ENCODE measurements around the gene LRRC32.
A peak's percentile ranks its signal among the peaks of the same experiment; 100 is the strongest.

The LRRC32 gene, protein sequence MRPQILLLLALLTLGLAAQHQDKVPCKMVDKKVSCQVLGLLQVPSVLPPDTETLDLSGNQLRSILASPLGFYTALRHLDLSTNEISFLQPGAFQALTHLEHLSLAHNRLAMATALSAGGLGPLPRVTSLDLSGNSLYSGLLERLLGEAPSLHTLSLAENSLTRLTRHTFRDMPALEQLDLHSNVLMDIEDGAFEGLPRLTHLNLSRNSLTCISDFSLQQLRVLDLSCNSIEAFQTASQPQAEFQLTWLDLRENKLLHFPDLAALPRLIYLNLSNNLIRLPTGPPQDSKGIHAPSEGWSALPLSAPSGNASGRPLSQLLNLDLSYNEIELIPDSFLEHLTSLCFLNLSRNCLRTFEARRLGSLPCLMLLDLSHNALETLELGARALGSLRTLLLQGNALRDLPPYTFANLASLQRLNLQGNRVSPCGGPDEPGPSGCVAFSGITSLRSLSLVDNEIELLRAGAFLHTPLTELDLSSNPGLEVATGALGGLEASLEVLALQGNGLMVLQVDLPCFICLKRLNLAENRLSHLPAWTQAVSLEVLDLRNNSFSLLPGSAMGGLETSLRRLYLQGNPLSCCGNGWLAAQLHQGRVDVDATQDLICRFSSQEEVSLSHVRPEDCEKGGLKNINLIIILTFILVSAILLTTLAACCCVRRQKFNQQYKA

DNA sequence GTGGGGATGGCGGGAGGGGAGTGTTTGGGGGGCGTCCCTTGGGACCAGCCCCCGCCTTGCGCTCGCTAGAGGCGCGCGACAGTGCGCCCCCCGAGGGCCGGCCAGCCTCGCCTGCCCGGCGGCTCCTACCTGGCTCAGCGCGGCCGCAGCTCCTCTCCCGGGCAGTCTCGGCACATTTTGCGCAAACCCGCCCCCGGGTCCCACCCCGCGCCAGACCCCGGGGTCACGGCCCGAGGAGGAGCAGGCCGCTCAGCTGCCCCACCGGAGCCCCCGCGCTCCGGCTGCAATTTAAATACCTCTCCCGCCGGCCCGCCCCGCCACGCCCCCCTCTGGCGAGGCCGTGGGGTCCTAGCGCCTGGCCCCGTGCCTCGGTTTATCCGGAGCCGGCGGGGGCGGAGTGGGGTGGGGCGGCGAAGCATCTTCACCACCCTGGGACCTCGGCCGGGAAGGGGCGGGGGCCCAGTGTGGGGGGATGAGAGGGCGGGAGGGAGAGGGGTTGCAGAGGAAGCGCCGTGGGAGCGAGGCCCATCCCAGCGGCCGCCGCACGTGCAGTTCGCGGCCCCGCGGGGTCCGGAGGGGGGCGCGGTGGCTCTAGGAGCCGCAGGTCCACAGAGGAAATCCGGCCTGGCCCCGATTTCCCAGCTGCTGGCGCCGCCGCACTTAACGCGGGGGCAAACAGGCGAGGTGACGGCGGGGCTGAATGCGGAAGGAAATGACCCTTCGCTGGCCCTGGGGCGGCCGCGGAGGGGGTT is at the start of gene LRRC32:
Gene LRRC32, minus strand, starts transcription at position 263 of the 752 bp plus-strand sequence. CDS start 4,793 bp downstream, outside the sequence.
- DNase-seq, result peak; percentile 41

DNA sequence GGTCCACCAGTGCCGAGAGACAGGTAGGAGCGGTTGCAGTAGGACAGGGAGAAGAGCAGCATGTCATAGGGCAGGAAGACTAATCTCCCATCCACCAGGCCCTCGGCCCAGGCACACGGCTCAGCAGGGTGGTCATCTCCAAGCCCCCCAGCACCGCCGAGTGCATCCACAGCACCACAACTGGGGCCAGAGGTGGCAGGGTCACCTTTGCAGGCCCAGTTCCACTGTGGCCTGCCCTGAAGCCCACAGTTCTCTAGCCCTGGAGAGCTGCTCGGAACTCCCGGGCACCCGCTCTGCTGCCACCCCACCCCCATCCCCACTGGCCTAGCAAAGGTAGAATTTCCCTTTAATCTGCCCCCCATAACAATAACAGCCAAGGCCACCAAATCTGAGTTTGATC is 49.1 kb upstream of the LRRC32 start:
- DNase-seq, result no peak

DNA sequence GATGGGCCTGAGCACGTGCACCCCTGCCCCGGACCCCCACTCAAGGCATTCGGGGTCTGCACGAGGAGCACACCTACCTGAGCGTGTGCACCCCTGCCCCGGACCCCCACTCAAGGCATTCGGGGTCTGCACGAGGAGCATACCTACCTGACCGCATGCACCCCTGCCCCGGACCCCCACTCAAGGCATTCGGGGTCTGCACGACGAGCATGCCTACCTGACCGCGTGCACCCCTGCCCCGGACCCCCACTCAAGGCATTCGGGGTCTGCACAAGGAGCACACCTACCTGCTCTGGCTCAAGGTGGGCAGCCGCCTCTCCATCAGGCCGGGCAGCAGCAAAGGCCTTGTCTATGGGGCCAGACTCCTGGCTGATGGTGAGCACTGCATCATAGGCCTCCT is 48.7 kb upstream of the LRRC32 start:
- DNase-seq, result no peak

DNA sequence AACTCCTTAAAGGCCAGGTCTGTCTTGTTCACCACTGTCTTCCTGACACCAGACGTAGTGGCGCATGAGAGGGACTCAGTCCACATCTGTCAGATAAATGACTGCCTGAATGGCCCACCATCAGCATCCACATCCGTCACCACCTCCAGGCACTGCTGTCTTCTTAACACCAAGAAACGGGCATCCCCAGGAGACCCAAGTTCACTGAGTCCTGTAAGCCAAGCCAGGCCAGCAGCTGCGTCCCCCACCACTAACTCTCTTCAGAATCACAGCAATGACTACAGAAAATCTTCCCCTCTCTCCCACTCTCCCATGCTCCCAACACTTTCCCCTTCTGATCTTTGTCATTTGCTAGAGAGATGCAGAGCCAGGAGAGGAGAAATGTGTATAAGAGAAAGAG is 47.3 kb upstream of the LRRC32 start:
- DNase-seq, result no peak

DNA sequence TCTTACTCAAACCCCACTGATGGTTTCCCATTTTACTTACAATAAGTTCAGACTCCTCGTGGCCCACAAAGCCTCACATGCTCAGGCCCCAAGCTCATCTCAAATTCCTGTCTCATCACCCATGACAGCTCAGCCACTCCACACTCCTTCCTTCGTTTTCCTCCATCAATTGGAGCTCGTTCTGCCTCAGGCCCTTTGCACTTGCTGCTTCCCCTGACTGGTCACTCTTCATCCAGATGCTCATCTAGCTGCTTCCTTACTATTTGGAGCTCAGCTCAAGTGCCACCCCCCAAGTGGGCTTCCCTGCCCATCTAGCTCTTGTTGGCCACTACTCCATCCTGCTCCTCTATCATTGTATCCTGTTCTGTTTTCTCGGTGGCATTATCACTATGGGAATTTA is 46.8 kb upstream of the LRRC32 start:
- DNase-seq, result no peak

DNA sequence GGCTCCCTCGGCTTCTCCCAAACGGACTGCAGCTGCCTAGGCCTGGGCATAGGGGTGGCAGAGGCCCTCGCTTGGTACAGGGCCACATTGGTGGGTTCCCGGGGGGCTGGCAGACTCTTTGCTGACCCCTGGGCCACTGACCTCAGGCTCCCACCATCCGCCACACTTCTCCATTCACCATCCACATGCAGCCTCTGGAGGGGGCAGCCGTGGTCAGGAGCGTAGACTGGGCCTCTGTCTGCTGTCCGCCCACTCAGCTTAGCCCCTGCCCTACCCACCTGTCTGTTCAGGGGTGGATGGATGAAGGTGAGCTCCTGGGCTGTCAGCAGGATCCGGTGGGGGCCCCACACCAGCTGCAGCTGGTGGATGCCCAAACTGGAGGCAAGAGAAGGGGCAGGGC is 45.7 kb upstream of the LRRC32 start:
- no peak for DNase-seq

DNA sequence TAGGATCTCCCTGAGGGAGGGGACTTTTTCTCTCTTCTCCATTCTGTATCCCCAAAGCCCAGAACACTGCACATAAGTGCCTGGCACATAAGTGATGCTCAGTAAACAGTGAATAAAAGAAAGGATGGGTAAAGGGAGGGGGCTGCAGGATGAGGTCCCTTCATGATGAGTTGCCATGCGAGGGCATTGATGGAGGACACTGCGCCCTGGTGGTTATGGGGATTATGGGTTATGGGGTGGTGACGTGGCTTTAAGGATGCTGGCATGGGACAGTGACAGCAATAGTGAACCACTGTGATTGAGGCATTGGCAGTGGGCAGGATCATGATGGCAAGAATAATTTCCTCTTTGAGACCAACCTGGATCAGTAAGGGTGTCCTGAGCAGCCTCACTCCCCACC is 43.9 kb upstream of the LRRC32 start:
- no peak for DNase-seq

DNA sequence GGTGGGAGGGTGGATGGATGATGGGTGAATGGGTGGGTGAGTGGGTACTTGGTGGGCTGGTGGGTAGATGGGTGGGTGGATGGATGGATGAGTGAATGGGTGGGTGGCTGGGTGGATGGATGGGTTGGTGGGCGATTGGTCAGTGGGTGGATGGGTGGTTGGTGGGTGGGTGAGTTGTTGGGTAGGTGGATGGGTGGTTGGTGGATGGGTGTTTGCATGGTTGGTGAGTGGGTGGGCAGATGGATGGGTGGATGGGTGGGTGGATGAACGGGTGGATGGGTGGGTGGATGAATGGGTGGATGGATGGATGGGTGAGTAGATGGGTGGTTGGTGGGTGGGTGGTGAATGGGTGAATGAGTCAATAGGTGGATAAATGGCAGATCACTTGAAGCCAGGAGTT is 43.0 kb upstream of the LRRC32 start:
- DNase-seq, result no peak

DNA sequence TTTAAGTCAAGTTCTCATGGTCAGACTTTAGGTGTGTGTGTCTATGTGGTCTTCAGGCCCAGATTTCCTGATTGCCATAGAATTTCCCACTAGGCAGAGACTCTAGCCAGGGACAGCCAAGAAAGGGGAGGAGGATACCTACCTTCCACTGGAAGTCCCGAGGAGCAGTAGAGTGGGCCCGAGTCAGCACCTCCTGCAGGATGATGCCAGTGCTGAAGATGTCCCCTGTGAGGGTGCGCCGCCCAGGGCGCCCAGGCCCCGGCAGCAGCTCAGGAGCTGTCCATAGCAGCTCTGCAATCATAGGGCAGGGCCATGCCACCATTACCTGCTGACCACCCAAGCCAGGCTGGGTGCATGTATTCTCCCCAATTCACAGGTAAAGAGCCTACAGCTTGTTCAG is 41.6 kb upstream of the LRRC32 start:
- DNase-seq, result no peak

DNA sequence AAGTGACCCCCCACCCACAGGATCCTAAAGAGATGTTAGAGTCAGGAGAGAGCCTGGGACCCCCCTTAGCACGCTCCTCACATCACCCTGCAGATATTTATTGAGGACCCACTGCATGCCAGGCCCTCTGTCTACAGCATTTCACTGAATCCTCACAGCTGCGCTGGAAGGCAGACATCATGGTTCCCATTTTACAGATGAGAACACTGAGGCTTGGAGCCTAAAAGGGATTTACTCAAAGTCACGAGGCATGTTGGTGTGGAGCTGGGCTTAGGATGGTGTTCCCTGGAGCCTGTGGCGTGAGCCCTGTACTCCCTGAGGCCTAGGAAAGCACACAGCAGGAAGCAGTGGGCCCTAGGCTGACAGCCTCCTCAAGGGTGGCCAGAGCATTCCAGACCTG is 39.2 kb upstream of the LRRC32 start:
- no peak for DNase-seq

DNA sequence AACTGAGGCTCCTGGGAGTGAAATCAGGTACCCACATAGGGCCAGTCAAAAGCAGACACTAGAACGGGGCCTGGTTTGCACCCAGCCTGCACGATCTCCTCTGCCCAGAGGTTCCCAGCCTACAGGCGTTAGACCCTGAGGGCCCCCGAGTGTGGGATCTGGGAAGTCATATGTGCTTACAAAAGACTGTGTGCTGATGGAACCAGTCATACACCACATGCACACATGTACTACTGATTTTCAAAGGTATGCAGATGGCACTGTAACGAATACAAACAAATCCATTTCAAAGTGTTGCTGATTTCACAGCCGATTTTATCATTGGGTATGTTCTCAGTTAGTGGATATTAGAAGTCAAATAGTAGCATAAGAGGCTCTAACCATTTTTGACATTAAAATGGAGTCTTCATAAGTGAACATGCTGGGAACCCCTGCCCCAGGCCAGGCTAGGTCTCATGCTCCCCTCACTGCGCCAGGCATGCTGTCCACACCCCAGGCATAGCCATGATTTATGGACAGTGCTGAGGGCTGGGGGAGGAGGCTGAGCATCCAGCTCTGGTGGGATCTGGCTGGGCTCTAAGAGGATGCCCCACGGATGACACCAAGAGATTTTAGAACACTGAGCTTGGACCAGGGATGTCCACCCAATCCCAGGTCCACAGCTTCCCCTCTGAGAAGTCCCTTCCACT is 38.6 kb upstream of the LRRC32 start:
- no peak for DNase-seq

DNA sequence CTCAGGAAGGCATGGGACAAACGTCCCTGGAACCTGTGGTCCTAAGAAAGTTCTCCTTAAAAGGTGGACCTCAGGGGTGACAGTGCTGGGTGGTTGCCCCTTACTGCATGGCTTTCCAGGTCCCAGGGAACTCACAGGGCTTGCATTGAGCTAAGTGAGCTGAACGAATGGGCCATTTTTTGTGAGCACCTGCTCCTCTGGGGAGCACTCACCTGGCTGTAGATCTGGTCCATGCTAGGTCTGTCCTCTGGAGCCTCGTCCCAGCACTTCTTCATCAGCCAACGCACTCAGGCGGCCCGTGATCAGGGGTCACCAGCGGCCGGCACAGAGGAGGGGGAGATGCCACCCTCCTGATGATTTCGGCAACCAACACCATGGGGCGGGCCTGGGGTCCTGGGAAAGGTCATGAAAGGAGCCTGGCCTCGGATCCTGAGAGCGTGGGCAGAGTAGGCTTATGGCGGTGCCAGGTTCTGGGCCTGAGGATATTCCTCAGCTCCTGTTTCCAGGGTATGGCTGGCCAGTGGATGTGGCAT is 36.8 kb upstream of the LRRC32 start:
- no peak for DNase-seq

DNA sequence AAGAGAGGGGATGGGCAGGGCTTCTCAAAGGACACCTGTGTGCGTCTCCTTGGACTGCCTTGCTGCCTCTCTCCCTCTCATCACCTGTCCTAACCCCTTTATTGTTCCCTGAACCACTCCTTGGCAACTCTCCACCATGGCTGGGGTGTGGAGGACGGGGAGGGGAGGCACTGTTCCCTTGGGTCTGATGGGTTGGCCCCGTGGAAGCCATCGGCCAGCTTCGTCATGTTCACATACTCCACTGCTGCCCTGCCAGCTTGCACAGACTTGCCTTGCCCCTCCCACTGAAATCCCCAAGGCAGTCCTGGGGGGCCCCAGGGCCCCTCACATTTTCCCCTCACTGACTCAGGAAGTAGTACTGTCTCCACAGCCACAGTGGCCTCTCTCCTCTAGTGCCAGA is 36.1 kb upstream of the LRRC32 start:
- DNase-seq, result no peak

DNA sequence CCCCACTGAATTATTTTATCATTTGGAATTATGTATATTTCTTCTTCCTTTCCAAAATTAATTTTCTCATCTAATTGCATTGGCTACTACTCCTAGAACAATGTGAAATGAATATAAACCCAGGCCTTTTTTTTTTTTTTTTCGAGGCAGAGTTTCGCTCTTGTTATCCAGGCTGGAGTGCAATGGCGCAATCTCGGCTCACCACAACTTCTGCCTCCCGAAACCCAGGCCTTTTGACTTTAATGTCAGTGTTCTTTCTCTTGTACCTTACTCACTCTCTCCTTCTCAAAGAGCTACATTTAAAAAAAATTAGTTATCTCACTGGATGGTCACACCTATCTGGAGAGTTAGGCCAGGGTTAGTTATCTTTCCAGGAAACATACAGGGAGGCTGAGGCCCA is 35.3 kb upstream of the LRRC32 start:
- DNase-seq, result no peak

DNA sequence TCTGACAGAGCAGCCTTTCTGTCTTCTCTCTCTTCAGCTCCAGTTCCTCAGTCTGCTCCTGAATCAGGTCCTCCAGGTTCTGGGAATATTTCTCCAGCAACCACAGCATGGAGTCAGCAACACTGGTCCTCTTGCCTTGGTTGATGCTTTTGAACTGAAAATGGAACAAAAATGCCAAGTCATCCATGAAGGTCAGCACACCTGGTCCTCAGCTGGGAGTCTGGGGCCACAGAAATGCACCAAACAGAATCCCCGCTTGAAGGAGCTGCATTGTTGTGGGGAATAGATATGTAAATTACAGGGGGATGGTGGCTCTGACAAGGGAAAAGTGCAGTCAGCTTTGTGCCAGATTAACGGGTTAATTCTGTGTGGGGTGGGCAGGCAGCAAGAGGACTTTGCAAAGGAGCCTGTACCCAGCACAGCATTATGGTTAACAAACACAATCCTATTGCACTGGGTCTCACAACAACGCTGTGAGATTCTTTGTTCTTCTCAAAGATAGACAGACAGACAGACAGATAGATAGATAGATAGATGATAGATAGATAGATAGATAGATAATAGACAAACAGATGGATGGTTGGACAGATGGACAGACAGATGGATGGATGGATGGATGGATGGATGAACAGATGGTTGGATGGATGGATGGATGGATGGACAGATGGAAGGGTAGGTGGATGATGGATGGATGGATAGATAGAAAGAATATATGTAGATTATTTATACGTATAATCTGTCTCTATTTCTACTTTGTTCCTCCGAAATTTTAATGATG is 33.8 kb upstream of the LRRC32 start:
- DNase-seq, result no peak

DNA sequence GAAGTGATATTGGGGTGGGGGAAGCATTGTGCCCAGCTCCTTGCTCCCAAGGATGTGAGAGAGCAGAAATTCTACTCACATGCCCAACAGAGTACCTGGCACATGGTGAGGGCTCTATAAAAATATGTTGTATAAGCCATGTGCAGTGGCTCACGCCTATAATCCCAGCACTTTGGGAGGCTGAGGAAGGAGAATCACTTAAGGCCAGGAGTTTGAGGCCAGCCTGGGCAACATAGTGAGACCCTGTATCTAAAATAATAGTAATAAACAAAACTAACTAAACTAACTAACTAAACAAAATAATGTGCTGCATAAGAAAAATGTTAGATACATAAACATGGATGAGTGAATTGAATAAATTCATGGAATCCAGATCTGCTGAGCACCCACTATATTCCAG is 33.2 kb upstream of the LRRC32 start:
- DNase-seq, result no peak

DNA sequence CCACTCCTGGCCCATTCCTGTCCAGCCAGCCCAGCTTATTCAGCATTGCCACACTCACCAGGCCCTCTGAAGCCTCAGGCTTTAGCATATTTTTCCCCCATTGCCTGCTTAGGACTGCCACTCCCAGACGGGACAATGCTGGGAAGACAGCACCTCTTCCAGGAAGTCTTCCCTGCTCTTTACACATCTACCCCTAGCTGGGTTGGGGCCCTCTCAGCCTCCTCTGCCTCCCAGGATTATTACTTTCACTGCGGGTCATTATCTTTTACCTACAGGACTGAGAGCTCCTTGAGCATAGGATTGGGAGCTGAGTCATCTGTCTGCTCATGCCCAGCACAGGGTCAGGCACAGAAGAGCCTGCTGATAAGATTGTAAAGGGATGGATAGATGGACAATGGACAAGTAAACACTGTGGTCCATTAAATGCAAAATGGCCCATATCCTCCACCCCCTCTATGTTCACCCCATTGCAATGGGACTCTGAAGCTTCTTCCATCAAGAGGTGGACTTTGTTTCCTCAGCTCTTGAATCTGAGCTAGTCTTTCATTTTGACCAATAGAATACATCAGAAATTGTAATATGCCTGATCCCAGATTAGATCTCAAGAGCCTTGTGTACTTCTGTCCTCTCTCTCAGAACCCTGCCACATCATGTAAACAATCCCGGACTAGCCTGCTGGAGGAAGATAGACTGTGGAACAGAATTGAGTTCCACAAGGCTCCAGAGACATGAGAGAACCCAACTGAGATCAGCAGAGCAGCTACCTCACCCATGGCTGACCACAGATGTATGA is 32.0 kb upstream of the LRRC32 start:
- DNase-seq, result no peak

DNA sequence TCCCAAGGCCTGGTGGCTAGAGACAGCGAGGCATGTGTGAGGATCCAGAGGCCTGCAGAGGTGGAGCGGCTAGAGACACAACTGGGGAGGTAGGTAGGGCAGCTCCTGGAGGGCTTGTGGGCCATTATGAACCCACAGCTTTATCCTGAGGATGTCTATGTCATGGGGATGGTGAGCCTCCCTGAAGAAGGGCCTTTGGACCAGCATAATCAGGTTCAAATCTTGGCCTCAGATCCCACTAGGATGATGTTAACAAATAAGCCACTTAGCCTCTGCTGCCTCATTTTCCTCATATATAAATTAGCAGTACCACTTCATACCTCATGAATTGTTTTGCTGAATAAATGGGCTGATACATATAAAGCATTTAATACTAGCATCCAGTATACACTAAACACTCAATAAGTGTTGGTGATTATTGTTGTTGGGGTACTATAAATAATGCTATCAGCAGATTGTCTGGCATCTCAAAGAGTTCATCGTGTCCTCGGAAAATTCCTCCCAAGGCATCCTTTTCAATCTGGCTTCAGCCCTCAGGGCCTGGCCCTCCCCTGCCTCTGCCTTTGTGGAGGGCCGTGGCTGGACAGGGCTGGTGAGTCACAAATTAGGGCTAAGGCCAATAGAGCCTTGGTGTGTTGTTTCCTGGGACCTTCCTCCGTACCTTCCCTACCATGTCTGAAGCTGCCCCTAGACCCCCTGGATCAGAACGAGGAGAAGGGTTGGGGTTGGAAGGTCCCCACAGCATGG is 30.9 kb upstream of the LRRC32 start:
- DNase-seq, result no peak

DNA sequence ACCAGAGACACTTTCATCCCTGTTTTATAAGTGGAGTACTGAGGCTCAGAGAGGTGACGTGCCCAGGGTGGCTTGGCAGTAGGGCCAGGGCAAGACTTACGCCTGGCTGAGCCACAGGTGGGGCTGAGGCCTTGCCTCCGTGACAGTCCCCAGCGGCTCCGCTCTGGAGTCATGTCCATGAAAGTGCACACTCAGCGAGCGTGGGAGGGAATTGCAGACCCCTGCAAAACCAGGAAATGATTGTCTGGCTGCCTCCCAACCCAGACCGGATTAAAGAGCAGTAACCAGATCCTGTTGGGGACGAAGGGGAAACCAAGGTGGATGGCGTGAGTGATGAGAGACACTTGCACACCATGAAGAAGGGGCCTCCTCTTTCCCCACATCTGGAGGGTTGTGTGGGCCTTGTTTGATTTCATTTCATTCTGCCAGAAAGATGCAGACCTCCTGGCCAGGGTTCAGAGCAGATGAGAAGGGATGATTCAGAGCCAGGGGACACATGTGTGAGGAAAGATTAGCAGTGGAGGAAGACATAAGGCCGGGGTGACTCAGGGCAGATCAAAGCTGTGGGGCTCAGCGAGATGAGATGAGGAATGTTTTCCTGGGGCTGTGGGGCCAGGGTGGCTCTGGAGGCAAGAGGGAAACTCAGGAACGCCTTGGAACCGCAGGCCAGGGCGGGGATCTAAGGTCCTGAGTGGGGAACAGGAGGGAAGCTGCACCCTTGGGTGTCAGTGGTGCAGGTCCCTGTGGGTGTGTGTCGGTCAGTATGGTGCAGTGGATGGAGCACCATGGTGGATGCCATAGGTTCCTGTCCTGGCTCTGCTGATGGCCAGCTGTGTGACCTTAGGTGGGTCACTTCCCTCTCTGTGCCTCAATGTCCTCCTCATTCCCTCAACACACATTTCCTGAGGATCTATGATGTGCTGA is 29.9 kb upstream of the LRRC32 start:
- no peak for DNase-seq
